Transverse colon (tissue), 4 donors: ENCODE measurements around the gene RPS14. TPM values are rescaled to one million over a fixed set of nuclear protein-coding genes. Genes with fewer than 3 reads are reported as not detected.
A peak's percentile ranks its signal among the peaks of the same experiment; 100 is the strongest.

Experiments
- DNase-seq: peaks from one replicate; pipeline ENCODE4 v3.0.0-alpha.2; 2019
- H3K27ac ChIP-seq, 4 donors: fragments of 200-600 bp; sonication (generic); 2 replicates each; pipeline ENCODE4 v1.5.1; 2016 to 2018; ENCODE audit warnings: inconsistent platforms in 4 of 4
- H3K27me3 ChIP-seq: fragments of 200-600 bp; sonication (generic); 2 replicates; pipeline ENCODE4 v1.5.1; 2017; ENCODE audit warnings: inconsistent platforms
- H3K36me3 ChIP-seq, 4 donors: fragments of 200-600 bp; sonication (generic); 2 replicates each; pipeline ENCODE4 v1.5.1; 2017 to 2019; ENCODE audit warnings: inconsistent platforms in 4 of 4
- H3K4me1 ChIP-seq, 4 donors: fragments of 200-600 bp; sonication (generic); 2 replicates each; pipeline ENCODE4 v1.5.1; 2017 to 2020; ENCODE audit warnings: inconsistent platforms in 4 of 4
- H3K4me3 ChIP-seq, 4 donors: fragments of 200-600 bp; sonication (generic); 1 replicate in 1 of 4; 2 replicates in 3 of 4; pipeline versions ENCODE4 v1.5.1 to v1.6.1; 2017 to 2019; ENCODE audit warnings: inconsistent platforms in 4 of 4
- H3K9me3 ChIP-seq, 2 donors: fragments of 200-600 bp; sonication (generic); 2 replicates each; pipeline ENCODE4 v1.5.1; 2017 to 2019; ENCODE audit warnings: inconsistent platforms in 2 of 2
- CTCF ChIP-seq, 5 experiments: fragments of 200-600 bp in 3 of 5; fragments of 450-650 bp in 2 of 5; sonication (generic) in 3 of 5; IDR thresholded peaks; 1 replicate in 2 of 5; 2 replicates in 3 of 5; pipeline ENCODE4 v1.5.1; 2016 to 2017; ENCODE audit warnings: antibody characterized with exemption in 5 of 5, inconsistent platforms in 3 of 5, mild to moderate bottlenecking in 2 of 5, moderate library complexity in 1 of 5
- EP300 ChIP-seq: sonication (generic); formaldehyde crosslinking; IDR thresholded peaks from one replicate; pipeline ENCODE4 v1.6.1; 2017; ENCODE audit warnings: antibody characterized with exemption, low read depth
- POLR2A ChIP-seq: fragments of 450-650 bp; IDR thresholded peaks from one replicate; pipeline ENCODE4 v1.6.1; 2016; ENCODE audit warnings: antibody characterized with exemption, mild to moderate bottlenecking, moderate library complexity
- POLR2AphosphoS5 ChIP-seq, 3 donors: sonication (generic); formaldehyde crosslinking; IDR thresholded peaks; one replicate each; pipeline ENCODE4 v1.6.1; 2016; ENCODE audit warnings: antibody characterized with exemption in 3 of 3
- WGBS, 2 donors: methylation state at CpG; one replicate each; pipeline ENCODE4 v1.1.5; 2018; ENCODE audit warnings: low coverage in 1 of 2; 5-methylcytosine and 5-hydroxymethylcytosine counted together
- in situ Hi-C, 4 donors: fragments of 200-750 bp; cut with MboI; loops; one replicate each; pipeline versions ENCODE4 v1.15.0 to v1.15.1; 2017; ENCODE audit warnings: low sequenced_read_pairs in 3 of 4, low pct_ligation_motif_present in 1 of 4, low pct_unique_long_range_greater_than_20kb in 1 of 4
- intact Hi-C: fragments of 100-400 bp; cut with DNase I; formaldehyde crosslinking; loops from one replicate; pipeline ENCODE4 v1.15.1; 2023; ENCODE audit warnings: low total_unique reads
- total RNA-seq, 4 donors: library from RNA; depleted of rRNA; stranded (reverse); fragments of >200 nt; gene quantifications; one replicate each; pipeline ENCODE4 v1.1.0, GENCODE V29; 2016

RPS14 gene
- total RNA-seq, 4 donors from 2014 or later = 1,179 to 2,387 (median 1,878) TPM

- H3K9me3 ChIP-seq = no peaks in the 10 kb centered on the region
- intact Hi-C loops = loop anchor here (5.0 kb wide), 1 partner anchor 515 kb away; no protein-coding TSS in a partner anchor
- no peaks in the 10 kb centered on the region for H3K27me3 ChIP-seq
- H3K36me3 ChIP-seq = no peaks in the 10 kb centered on the region
- 62% methylated on average over 6 of the region's 6 CpGs; no CpG with 5 or more reads in 1 of the 2 donors for WGBS, 2 donors
- H3K27ac ChIP-seq = peak overlapping the region in 3 of 4 donors; percentile 51 to 95 (median 94)
- H3K4me3 ChIP-seq = no peak overlapping the region
- TF ChIP-seq POLR2AphosphoS5 (IDR thresholded peaks at IDR 0.05) (no peak), CTCF (IDR thresholded peaks at IDR 0.05) (no peak), EP300 (no peak), POLR2A (no peak)
- in situ Hi-C loops = no loop called here
- DNase-seq = no peak
- H3K4me1 ChIP-seq = peaks cover 37 to 64% (median 49%) of the 10 kb centered on the region in 4 donors
Observed at GRCh38 chr5:150492621-150493020, 43.1 kb upstream of the RPS14 start.

GRCh38 chr5:150491876-150492275 lies 42.3 kb upstream of the RPS14 start:
- no peak for DNase-seq
- no peak for TF ChIP-seq EP300
- no peak for TF ChIP-seq POLR2AphosphoS5 (IDR thresholded peaks at IDR 0.05)
- no peak for TF ChIP-seq POLR2A
- TF ChIP-seq CTCF (IDR thresholded peaks at IDR 0.05) = no peak
- 83 to 88% methylated on average over 1 to 4 of the region's 4 CpGs for WGBS, 2 donors
- in situ Hi-C loops (no loop called here), intact Hi-C loops (loop anchor here (5.0 kb wide), 1 partner anchor 515 kb away; no protein-coding TSS in a partner anchor)
- no peaks in the 10 kb centered on the region for H3K36me3 ChIP-seq
- peaks cover 37 to 64% (median 48%) of the 10 kb centered on the region in 4 donors for H3K4me1 ChIP-seq
- H3K27me3 ChIP-seq = no peaks in the 10 kb centered on the region
- H3K9me3 ChIP-seq = no peaks in the 10 kb centered on the region
- H3K27ac ChIP-seq = peak overlapping the region in 2 of 4 donors; percentile 94 to 95
- H3K4me3 ChIP-seq = no peak overlapping the region

GRCh38 chr5:150490754-150491153 lies 41.2 kb upstream of the RPS14 start:
- peaks cover 32 to 59% (median 49%) of the 10 kb centered on the region in 4 donors for H3K4me1 ChIP-seq
- no peaks in the 10 kb centered on the region for H3K36me3 ChIP-seq

GRCh38 chr5:150490296-150490669 lies 40.7 kb upstream of the RPS14 start:
- Histone ChIP-seq H3K4me3 (no peak overlapping the region), H3K27ac (peak overlapping the region; percentile 90 to 95 (median 94)), H3K9me3 (no peaks in the 10 kb centered on the region), H3K4me1 (peaks cover 35 to 61% (median 51%) of the 10 kb centered on the region in 4 donors), H3K36me3 (no peaks in the 10 kb centered on the region), H3K27me3 (no peaks in the 10 kb centered on the region)
- intact Hi-C loops = loop anchor here (5.0 kb wide), 1 partner anchor 517 kb away; no protein-coding TSS in a partner anchor
- in situ Hi-C loops = no loop called here
- no peak for TF ChIP-seq POLR2A
- TF ChIP-seq EP300 = no peak
- TF ChIP-seq CTCF (IDR thresholded peaks at IDR 0.05) = no peak
- no peak for TF ChIP-seq POLR2AphosphoS5 (IDR thresholded peaks at IDR 0.05)
- DNase-seq = no peak
- WGBS, 2 donors = 76% methylated on average over 2 of the region's 2 CpGs; no CpG with 5 or more reads in 1 of the 2 donors

More at GRCh38 chr5:150490754-150491153, 41.2 kb upstream of the RPS14 start:
- TF ChIP-seq POLR2AphosphoS5 (IDR thresholded peaks at IDR 0.05) (no peak), POLR2A (no peak), EP300 (no peak), CTCF (IDR thresholded peaks at IDR 0.05) (no peak)
- H3K27ac ChIP-seq = peak overlapping the region; percentile 90 to 95 (median 94)
- no peak overlapping the region for H3K4me3 ChIP-seq
- intact Hi-C loops = loop anchor here (5.0 kb wide), 1 partner anchor 517 kb away; no protein-coding TSS in a partner anchor
- in situ Hi-C loops = no loop called here
- no peak for DNase-seq
- 20 to 56% methylated on average over 1 of the region's 1 CpG for WGBS, 2 donors
- H3K9me3 ChIP-seq = no peaks in the 10 kb centered on the region
- H3K27me3 ChIP-seq = no peaks in the 10 kb centered on the region
